HEK293 (cell line): ENCODE measurements around the gene ANKRD39.

Source experiments
- CTCF ChIA-PET: fragments of 350-600 bp; formaldehyde crosslinking; extraction: SDS; loops from one replicate; lab custom pipeline; 2021; ENCODE audit warnings: antibody characterized with exemption; lab: Yijun Ruan, JAX
- POLR2A ChIA-PET: fragments of 300-600 bp; formaldehyde crosslinking; extraction: SDS; loops from one replicate; lab custom pipeline; 2020; ENCODE audit warnings: antibody characterized with exemption, inconsistent platforms; lab: Yijun Ruan, JAX
- H3K27ac ChIP-seq: fragments of 200-500 bp; sonication (Bioruptor generic); 2 replicates; pipeline ENCODE4 v1.5.1; 2014; ENCODE audit warnings: low read depth, low read length, control low read depth, inconsistent platforms; ENCODE audit errors: extremely low read depth
- H3K36me3 ChIP-seq, 2 experiments: fragments of 200-500 bp in 1 of 2; sonication (Bioruptor generic) in 1 of 2; 1 replicate in 1 of 2; 2 replicates in 1 of 2; pipeline ENCODE4 v1.5.1; 2014 to 2017; ENCODE audit warnings: inconsistent platforms in 2 of 2, low read length in 2 of 2; ENCODE audit not compliant: control insufficient read depth in 2 of 2, insufficient read depth in 1 of 2
- H3K4me1 ChIP-seq: fragments of 200-500 bp; sonication (Bioruptor generic); 2 replicates; pipeline ENCODE4 v1.5.1; 2014; ENCODE audit warnings: mild to moderate bottlenecking, low read length, inconsistent platforms; ENCODE audit not compliant: control insufficient read depth, insufficient read depth
- H3K4me3 ChIP-seq: 2 replicates; pipeline ENCODE4 v1.5.1; 2011; ENCODE audit warnings: low read depth, mild to moderate bottlenecking, control low read depth, low read length, moderate library complexity
- H3K9me3 ChIP-seq: fragments of 200-500 bp; sonication (Bioruptor generic); 2 replicates; pipeline ENCODE4 v1.5.1; 2014; ENCODE audit warnings: low read depth, low read length, inconsistent platforms; ENCODE audit not compliant: control insufficient read depth, insufficient read depth
- FEZF1 ChIP-seq: fragments of 450-650 bp; formaldehyde crosslinking; IDR thresholded peaks from 2 replicates; pipeline ENCODE4 v1.5.1; 2016; ENCODE audit warnings: missing biosample characterization, missing genetic modification characterization
- GFI1B ChIP-seq: fragments of 450-650 bp; formaldehyde crosslinking; IDR thresholded peaks from 2 replicates; pipeline ENCODE4 v1.5.1; 2016; ENCODE audit warnings: missing biosample characterization, missing genetic modification characterization
- GLIS2 ChIP-seq: fragments of 450-650 bp; formaldehyde crosslinking; IDR thresholded peaks from 2 replicates; pipeline ENCODE4 v1.5.1; 2016; ENCODE audit warnings: missing biosample characterization, missing genetic modification characterization
- KLF7 ChIP-seq: fragments of 450-650 bp; formaldehyde crosslinking; IDR thresholded peaks from 2 replicates; pipeline ENCODE4 v1.5.1; 2016; ENCODE audit warnings: missing biosample characterization, missing genetic modification characterization, borderline replicate concordance
- KLF9 ChIP-seq: fragments of 450-650 bp; formaldehyde crosslinking; IDR thresholded peaks from 2 replicates; pipeline ENCODE4 v1.5.1; 2016; ENCODE audit warnings: missing biosample characterization, missing genetic modification characterization, low read depth
- MYNN ChIP-seq: fragments of 450-650 bp; formaldehyde crosslinking; IDR thresholded peaks from 2 replicates; pipeline ENCODE4 v1.5.1; 2016; ENCODE audit warnings: missing biosample characterization, missing genetic modification characterization, borderline replicate concordance
- SCRT1 ChIP-seq: fragments of 450-650 bp; formaldehyde crosslinking; IDR thresholded peaks from 2 replicates; pipeline ENCODE4 v1.5.1; 2016; ENCODE audit warnings: missing biosample characterization, missing genetic modification characterization, borderline replicate concordance
- ZBTB7A ChIP-seq: fragments of 450-650 bp; formaldehyde crosslinking; IDR thresholded peaks from 2 replicates; pipeline ENCODE4 v1.5.1; 2016; ENCODE audit warnings: low read depth, missing biosample characterization, missing genetic modification characterization
- ZFP69B ChIP-seq: fragments of 450-650 bp; formaldehyde crosslinking; IDR thresholded peaks from 2 replicates; pipeline ENCODE4 v1.5.1; 2016; ENCODE audit warnings: missing biosample characterization, missing genetic modification characterization
- ZNF174 ChIP-seq: fragments of 450-650 bp; formaldehyde crosslinking; IDR thresholded peaks from 2 replicates; pipeline ENCODE4 v1.5.0; 2017; ENCODE audit warnings: missing biosample characterization, mild to moderate bottlenecking, missing genetic modification characterization
- ZNF280D ChIP-seq: fragments of 450-650 bp; formaldehyde crosslinking; IDR thresholded peaks from 2 replicates; pipeline ENCODE4 v1.5.1; 2016; ENCODE audit warnings: missing biosample characterization, missing genetic modification characterization
- ZNF341 ChIP-seq: fragments of 450-650 bp; formaldehyde crosslinking; IDR thresholded peaks from 2 replicates; pipeline ENCODE4; 2016; ENCODE audit warnings: low read depth, missing biosample characterization, missing genetic modification characterization
- ZNF664 ChIP-seq: fragments of 450-650 bp; formaldehyde crosslinking; IDR thresholded peaks from 2 replicates; pipeline ENCODE4 v1.5.1; 2016; ENCODE audit warnings: missing biosample characterization, missing genetic modification characterization
- ZNF776 ChIP-seq: fragments of 450-650 bp; formaldehyde crosslinking; IDR thresholded peaks from 2 replicates; pipeline ENCODE4 v1.5.0; 2017; ENCODE audit warnings: missing biosample characterization, missing genetic modification characterization, borderline replicate concordance
- ZNF785 ChIP-seq: fragments of 450-650 bp; formaldehyde crosslinking; IDR thresholded peaks from 2 replicates; pipeline ENCODE4 v1.5.1; 2016; ENCODE audit warnings: missing biosample characterization, missing genetic modification characterization
- ZSCAN5A ChIP-seq: fragments of 450-650 bp; formaldehyde crosslinking; IDR thresholded peaks from 2 replicates; pipeline ENCODE4 v1.5.1; 2016; ENCODE audit warnings: missing biosample characterization, missing genetic modification characterization
- ZXDB ChIP-seq: fragments of 450-650 bp; formaldehyde crosslinking; IDR thresholded peaks from 2 replicates; pipeline ENCODE4 v1.5.1; 2016; ENCODE audit warnings: missing biosample characterization, missing genetic modification characterization
- TF ChIP-seq, protein P1 (sequence below): fragments of 450-650 bp; formaldehyde crosslinking; IDR thresholded peaks from 2 replicates; pipeline ENCODE4 v1.5.1; 2016; ENCODE audit warnings: missing biosample characterization, missing genetic modification characterization
- TF ChIP-seq, protein P2 (sequence below): fragments of 450-650 bp; formaldehyde crosslinking; optimal IDR thresholded peaks from 2 replicates; pipeline ENCODE3; 2016; ENCODE audit warnings: missing biosample characterization, mild to moderate bottlenecking, missing genetic modification characterization
- TF ChIP-seq, protein P3 (sequence below): fragments of 450-650 bp; formaldehyde crosslinking; conservative IDR thresholded peaks from 2 replicates; pipeline ENCODE4 v1.5.1; 2016; ENCODE audit warnings: low read depth, missing biosample characterization, missing genetic modification characterization

The ANKRD39 gene

GRCh38 chr2:96866149-96866548 is 8.3 kb upstream of the ANKRD39 start:
- POLR2A ChIA-PET, result interaction anchor here (3.7 kb wide), 1 partner anchor 9 kb away, joined by 39 read pairs; the partner anchor contains the start of gene ANKRD39
- Histone ChIP-seq H3K27ac (no peak overlapping the region), H3K9me3 (no peaks in the 10 kb centered on the region), H3K36me3 (peaks cover 0 to 61% of the 10 kb centered on the region in 2 experiments; a peak in 1 of 3 replicates), H3K4me3 (no peak overlapping the region), H3K4me1 (peaks cover 3% of the 10 kb centered on the region; the same call in 1 of the 2 replicates)
- TF ChIP-seq ZNF785 (tag by site-specific recombination) (no peak), GFI1B (tag by site-specific recombination) (no peak), ZNF280D (tag by site-specific recombination) (no peak), ZBTB7A (no peak), KLF9 (no peak), ZNF776 (tag by site-specific recombination) (no peak), ZXDB (tag by site-specific recombination) (no peak), ZFP69B (tag by site-specific recombination) (no peak), KLF7 (tag by site-specific recombination) (no peak), SCRT1 (tag by site-specific recombination) (no peak), ZSCAN5A (tag by site-specific recombination) (no peak), MYNN (tag by site-specific recombination) (no peak), ZNF341 (tag by site-specific recombination) (no peak), GLIS2 (no peak), FEZF1 (tag by site-specific recombination) (no peak), ZNF174 (tag by site-specific recombination) (no peak)
- TF ChIP-seq, protein P1, sequence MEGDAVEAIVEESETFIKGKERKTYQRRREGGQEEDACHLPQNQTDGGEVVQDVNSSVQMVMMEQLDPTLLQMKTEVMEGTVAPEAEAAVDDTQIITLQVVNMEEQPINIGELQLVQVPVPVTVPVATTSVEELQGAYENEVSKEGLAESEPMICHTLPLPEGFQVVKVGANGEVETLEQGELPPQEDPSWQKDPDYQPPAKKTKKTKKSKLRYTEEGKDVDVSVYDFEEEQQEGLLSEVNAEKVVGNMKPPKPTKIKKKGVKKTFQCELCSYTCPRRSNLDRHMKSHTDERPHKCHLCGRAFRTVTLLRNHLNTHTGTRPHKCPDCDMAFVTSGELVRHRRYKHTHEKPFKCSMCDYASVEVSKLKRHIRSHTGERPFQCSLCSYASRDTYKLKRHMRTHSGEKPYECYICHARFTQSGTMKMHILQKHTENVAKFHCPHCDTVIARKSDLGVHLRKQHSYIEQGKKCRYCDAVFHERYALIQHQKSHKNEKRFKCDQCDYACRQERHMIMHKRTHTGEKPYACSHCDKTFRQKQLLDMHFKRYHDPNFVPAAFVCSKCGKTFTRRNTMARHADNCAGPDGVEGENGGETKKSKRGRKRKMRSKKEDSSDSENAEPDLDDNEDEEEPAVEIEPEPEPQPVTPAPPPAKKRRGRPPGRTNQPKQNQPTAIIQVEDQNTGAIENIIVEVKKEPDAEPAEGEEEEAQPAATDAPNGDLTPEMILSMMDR, result no peak
- CTCF ChIA-PET, result interaction anchor here (0.6 to 3.9 kb wide), 3 partner anchors 8 to 85 kb away, joined by 4 to 33 read pairs (median 14); partner anchors contain the start of gene ANKRD39

DNA sequence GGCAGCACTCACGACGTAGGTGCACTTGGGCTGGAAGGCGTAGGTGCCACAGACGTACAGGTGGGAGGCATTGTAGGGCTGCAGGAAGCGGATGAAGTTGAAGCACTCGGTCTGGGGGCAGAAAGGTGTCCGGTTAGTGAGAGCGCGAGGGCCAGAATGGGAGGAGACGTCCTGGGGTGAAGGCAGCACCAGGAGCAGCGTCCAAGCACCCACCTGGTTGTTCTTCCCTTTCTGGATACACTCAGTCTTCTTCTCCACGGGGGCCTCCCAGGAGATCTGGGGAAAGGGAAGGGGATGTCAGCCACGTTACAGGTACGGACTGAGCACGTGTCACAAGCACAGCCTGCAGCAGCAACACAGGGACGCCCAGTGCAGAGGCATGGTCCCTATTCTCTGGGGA is 7.8 kb upstream of the ANKRD39 start:
- ChIA-PET POLR2A (interaction anchor here (3.7 kb wide), 1 partner anchor 8 kb away, joined by 39 read pairs; the partner anchor contains the start of gene ANKRD39), CTCF (interaction anchor here (0.7 kb wide), 1 partner anchor 197 kb away, joined by 3 read pairs; no protein-coding TSS in a partner anchor)
- Histone ChIP-seq H3K36me3 (peaks cover 0 to 66% of the 10 kb centered on the region in 2 experiments; a peak in 1 of 3 replicates), H3K4me1 (peaks cover 3% of the 10 kb centered on the region; the same call in 1 of the 2 replicates), H3K4me3 (no peak overlapping the region), H3K9me3 (no peaks in the 10 kb centered on the region), H3K27ac (no peak overlapping the region)
- TF ChIP-seq, protein P2, sequence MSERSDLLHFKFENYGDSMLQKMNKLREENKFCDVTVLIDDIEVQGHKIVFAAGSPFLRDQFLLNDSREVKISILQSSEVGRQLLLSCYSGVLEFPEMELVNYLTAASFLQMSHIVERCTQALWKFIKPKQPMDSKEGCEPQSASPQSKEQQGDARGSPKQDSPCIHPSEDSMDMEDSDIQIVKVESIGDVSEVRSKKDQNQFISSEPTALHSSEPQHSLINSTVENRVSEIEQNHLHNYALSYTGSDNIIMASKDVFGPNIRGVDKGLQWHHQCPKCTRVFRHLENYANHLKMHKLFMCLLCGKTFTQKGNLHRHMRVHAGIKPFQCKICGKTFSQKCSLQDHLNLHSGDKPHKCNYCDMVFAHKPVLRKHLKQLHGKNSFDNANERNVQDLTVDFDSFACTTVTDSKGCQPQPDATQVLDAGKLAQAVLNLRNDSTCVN (tag by site-specific recombination), result no peak
- no peak for TF ChIP-seq ZNF664
- TF ChIP-seq, protein P3, sequence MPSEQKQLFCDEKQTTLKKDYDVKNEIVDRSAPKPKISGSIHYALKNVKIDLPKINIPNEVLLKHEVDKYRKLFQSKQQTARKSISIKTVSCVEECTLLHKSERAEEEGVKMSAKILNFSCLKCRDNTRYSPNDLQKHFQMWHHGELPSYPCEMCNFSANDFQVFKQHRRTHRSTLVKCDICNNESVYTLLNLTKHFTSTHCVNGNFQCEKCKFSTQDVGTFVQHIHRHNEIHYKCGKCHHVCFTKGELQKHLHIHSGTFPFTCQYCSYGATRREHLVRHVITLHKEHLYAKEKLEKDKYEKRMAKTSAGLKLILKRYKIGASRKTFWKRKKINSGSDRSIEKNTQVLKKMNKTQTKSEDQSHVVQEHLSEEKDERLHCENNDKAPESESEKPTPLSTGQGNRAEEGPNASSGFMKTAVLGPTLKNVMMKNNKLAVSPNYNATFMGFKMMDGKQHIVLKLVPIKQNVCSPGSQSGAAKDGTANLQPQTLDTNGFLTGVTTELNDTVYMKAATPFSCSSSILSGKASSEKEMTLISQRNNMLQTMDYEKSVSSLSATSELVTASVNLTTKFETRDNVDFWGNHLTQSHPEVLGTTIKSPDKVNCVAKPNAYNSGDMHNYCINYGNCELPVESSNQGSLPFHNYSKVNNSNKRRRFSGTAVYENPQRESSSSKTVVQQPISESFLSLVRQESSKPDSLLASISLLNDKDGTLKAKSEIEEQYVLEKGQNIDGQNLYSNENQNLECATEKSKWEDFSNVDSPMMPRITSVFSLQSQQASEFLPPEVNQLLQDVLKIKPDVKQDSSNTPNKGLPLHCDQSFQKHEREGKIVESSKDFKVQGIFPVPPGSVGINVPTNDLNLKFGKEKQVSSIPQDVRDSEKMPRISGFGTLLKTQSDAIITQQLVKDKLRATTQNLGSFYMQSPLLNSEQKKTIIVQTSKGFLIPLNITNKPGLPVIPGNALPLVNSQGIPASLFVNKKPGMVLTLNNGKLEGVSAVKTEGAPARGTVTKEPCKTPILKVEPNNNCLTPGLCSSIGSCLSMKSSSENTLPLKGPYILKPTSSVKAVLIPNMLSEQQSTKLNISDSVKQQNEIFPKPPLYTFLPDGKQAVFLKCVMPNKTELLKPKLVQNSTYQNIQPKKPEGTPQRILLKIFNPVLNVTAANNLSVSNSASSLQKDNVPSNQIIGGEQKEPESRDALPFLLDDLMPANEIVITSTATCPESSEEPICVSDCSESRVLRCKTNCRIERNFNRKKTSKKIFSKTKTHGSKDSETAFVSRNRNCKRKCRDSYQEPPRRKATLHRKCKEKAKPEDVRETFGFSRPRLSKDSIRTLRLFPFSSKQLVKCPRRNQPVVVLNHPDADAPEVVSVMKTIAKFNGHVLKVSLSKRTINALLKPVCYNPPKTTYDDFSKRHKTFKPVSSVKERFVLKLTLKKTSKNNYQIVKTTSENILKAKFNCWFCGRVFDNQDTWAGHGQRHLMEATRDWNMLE (tag by site-specific recombination), result no peak
